ENCODE measurements around the gene PWWP2B. TPM values are rescaled to one million over a fixed set of nuclear protein-coding genes. Genes with fewer than 3 reads are reported as not detected.

The PWWP2B gene
- total and polyA plus RNA-seq, 11 donors, result 10.5 to 23.5 (median 15.3) TPM

- Histone ChIP-seq H3K9me3 (no peaks in the 10 kb centered on the region), H3K4me1 (peaks cover 0 to 17% (median 0%) of the 10 kb centered on the region in 12 donors), H3K27me3 (no peaks in the 10 kb centered on the region), H3K4me3 (no peak overlapping the region), H3K36me3 (no peaks in the 10 kb centered on the region), H3K27ac (no peak overlapping the region)
- no peak for TF ChIP-seq POLR2A (IDR thresholded peaks at IDR 0.05)
- no peak for TF ChIP-seq CTCF (IDR thresholded peaks at IDR 0.05)
- intact Hi-C loops (cut with DNase I), result no loop called here
- peak in 1 of 5 donors; percentile 42 for DNase-seq
- no peak for ATAC-seq
- 87 to 95% (median 92%) methylated on average over 10 to 15 of the region's 15 CpGs for WGBS, 4 donors
Measured at GRCh38 chr10:132436861-132437410, 39.9 kb downstream of the PWWP2B start.

GRCh38 chr10:132437541-132437950, 40.5 kb downstream of the PWWP2B start:
- peak in 1 of 5 donors; percentile 34 for DNase-seq
- intact Hi-C loops (cut with DNase I), result no loop called here
- no peak for TF ChIP-seq POLR2A (IDR thresholded peaks at IDR 0.05)
- no peak for TF ChIP-seq CTCF (IDR thresholded peaks at IDR 0.05)

GRCh38 chr10:132438091-132439024, 41.4 kb downstream of the PWWP2B start:
- no peaks in the 10 kb centered on the region for H3K27me3 ChIP-seq
- peak in 1 of 4 donors; percentile 21 for ATAC-seq
- peak in 1 of 5 donors; percentile 49 for DNase-seq
- 83 to 89% (median 86%) methylated on average over 14 to 19 of the region's 19 CpGs for WGBS, 4 donors
- H3K36me3 ChIP-seq, result no peaks in the 10 kb centered on the region
- no peaks in the 10 kb centered on the region for H3K9me3 ChIP-seq
- peaks cover 0 to 21% (median 0%) of the 10 kb centered on the region in 12 donors for H3K4me1 ChIP-seq
- H3K27ac ChIP-seq, result peak overlapping the region in 5 of 12 donors; percentile 6 to 33 (median 17)
- TF ChIP-seq POLR2A (IDR thresholded peaks at IDR 0.05) (no peak), CTCF (IDR thresholded peaks at IDR 0.05) (no peak)
- no peak overlapping the region for H3K4me3 ChIP-seq
- intact Hi-C loops (cut with DNase I), result no loop called here

More at GRCh38 chr10:132437541-132437950, 40.5 kb downstream of the PWWP2B start:
- no peaks in the 10 kb centered on the region for H3K36me3 ChIP-seq
- WGBS, 4 donors, result 91 to 95% (median 93%) methylated on average over 10 to 13 of the region's 13 CpGs
- ATAC-seq, result no peak
- no peaks in the 10 kb centered on the region for H3K9me3 ChIP-seq
- no peak overlapping the region for H3K27ac ChIP-seq
- H3K27me3 ChIP-seq, result no peaks in the 10 kb centered on the region
- H3K4me1 ChIP-seq, result peaks cover 0 to 18% (median 0%) of the 10 kb centered on the region in 12 donors
- H3K4me3 ChIP-seq, result no peak overlapping the region

GRCh38 chr10:132439025-132439388, 42.0 kb downstream of the PWWP2B start:
- intact Hi-C loops (cut with DNase I), result no loop called here
- peak in 1 of 5 donors; percentile 63 for DNase-seq
- peak overlapping the region in 4 of 12 donors; percentile 6 to 33 (median 20) for H3K27ac ChIP-seq
- H3K4me1 ChIP-seq, result peaks cover 0 to 20% (median 0%) of the 10 kb centered on the region in 12 donors
- WGBS, 4 donors, result 53 to 69% (median 55%) methylated on average over 5 to 6 of the region's 6 CpGs
- H3K27me3 ChIP-seq, result no peaks in the 10 kb centered on the region
- H3K4me3 ChIP-seq, result no peak overlapping the region
- no peak for TF ChIP-seq CTCF (IDR thresholded peaks at IDR 0.05)
- TF ChIP-seq POLR2A (IDR thresholded peaks at IDR 0.05), result no peak
- no peaks in the 10 kb centered on the region for H3K36me3 ChIP-seq
- H3K9me3 ChIP-seq, result no peaks in the 10 kb centered on the region
- ATAC-seq, result peak in 2 of 4 donors; percentile 45 to 51

All from heart left ventricle (tissue), 16 donors.